Endothelial cell of umbilical vein (primary cell): ENCODE data around the gene FOCAD.

ENCODE experiments used
- EZH2 ChIP-seq: IDR thresholded peaks from 2 replicates; pipeline ENCODE4 v1.6.1; 2012; ENCODE audit warnings: borderline replicate concordance, low read depth, mild to moderate bottlenecking, moderate library complexity, low read length, inconsistent platforms; ENCODE audit not compliant: severe bottlenecking
- JUN ChIP-seq: IDR thresholded peaks from 2 replicates; pipeline ENCODE4 v1.6.1; 2011; ENCODE audit warnings: borderline replicate concordance, low read depth; ENCODE audit not compliant: insufficient read length, insufficient read depth
- POLR2A ChIP-seq: IDR thresholded peaks from 2 replicates; pipeline ENCODE4 v1.6.1; 2012; ENCODE audit warnings: low read depth, mild to moderate bottlenecking, control low read depth, low read length
- POLR2AphosphoS5 ChIP-seq: IDR thresholded peaks from 2 replicates; pipeline ENCODE4 v1.6.1; 2012; ENCODE audit warnings: low read depth, mild to moderate bottlenecking, control low read depth, low read length, moderate library complexity; ENCODE audit not compliant: insufficient read depth
- TF ChIP-seq, protein P1 (sequence below), 2 donors: IDR thresholded peaks; 1 replicate in 1 of 2; 2 replicates in 1 of 2; pipeline ENCODE4 v1.5.1; 2011; ENCODE audit warnings: low read length in 2 of 2, mild to moderate bottlenecking in 2 of 2, moderate library complexity in 2 of 2, control low read depth in 1 of 2, inconsistent platforms in 1 of 2, low read depth in 1 of 2; ENCODE audit not compliant: insufficient read depth in 1 of 2; ENCODE audit errors: extremely low read depth in 1 of 2

DNA sequence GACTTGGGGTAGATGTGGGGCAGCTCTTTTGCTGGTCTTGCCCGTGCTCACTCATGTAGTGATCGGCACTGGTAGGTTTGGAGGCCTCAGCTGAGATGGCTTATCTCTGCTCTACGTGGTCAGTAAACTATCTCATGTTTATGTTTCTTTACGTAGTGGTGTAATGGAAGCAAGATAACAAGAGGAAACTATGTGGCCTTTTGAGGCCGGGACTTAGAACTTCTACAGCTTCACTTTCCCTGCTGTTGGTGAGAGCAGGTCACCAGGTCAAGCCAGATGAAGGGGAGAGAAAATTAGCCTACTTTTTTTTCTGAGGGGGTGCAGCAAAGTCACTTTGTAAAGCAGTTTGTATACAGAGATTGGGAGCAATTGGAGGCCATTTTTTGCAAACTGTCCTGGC, 8.5 kb downstream of the FOCAD start:
- TF ChIP-seq, protein P1, sequence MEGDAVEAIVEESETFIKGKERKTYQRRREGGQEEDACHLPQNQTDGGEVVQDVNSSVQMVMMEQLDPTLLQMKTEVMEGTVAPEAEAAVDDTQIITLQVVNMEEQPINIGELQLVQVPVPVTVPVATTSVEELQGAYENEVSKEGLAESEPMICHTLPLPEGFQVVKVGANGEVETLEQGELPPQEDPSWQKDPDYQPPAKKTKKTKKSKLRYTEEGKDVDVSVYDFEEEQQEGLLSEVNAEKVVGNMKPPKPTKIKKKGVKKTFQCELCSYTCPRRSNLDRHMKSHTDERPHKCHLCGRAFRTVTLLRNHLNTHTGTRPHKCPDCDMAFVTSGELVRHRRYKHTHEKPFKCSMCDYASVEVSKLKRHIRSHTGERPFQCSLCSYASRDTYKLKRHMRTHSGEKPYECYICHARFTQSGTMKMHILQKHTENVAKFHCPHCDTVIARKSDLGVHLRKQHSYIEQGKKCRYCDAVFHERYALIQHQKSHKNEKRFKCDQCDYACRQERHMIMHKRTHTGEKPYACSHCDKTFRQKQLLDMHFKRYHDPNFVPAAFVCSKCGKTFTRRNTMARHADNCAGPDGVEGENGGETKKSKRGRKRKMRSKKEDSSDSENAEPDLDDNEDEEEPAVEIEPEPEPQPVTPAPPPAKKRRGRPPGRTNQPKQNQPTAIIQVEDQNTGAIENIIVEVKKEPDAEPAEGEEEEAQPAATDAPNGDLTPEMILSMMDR (IDR thresholded peaks at IDR 0.05; ENCODE audit: extremely low read depth in 1 of 2, insufficient read depth in 1 of 2, low read depth in 1 of 2, low read length in 2 of 2): no peak
- TF ChIP-seq POLR2A (no peak), POLR2AphosphoS5 (no peak), JUN (no peak), EZH2 (no peak)
